Activated CD4-positive, alpha-beta T cell treated with anti-CD3 and anti-CD28 coated beads for 24 hours (primary cell): ENCODE results near the gene MROH2B.
"Not testable (repeated sequence)": the region's sequence is repeated elsewhere in the genome, so short reads cannot be mapped to it uniquely, and the experiment has no call there.

Source experiments
- DNase-seq, 2 donors: peaks; one replicate each; pipeline ENCODE4 v3.0.0-alpha.2; 2020; ENCODE audit warnings: low read depth in 2 of 2

The MROH2B gene

GRCh38 chr5:41022600-41022999 lies 48.5 kb downstream of the MROH2B start:
- DNase-seq: not testable (repeated sequence)

DNA sequence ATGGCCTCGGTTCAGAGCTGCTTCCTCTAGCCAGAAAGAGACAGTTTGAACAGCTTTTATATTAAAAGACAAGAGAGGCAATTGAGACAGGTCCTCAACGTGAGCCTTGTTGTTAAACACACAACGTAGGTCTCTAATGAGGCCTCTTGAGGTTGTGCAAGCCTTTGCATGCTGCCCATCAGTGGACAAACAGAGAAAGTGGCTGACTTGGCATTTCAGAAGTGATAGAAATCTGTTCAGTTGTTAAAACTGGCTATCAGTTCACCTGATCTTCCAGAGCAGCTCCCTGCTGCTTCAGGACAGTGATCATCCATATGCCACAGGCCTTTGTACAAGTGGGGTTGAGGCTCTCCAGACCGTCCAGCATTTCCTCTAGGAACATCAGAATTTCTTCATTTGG lies 58.8 kb downstream of the MROH2B start:
- no peak for DNase-seq

DNA sequence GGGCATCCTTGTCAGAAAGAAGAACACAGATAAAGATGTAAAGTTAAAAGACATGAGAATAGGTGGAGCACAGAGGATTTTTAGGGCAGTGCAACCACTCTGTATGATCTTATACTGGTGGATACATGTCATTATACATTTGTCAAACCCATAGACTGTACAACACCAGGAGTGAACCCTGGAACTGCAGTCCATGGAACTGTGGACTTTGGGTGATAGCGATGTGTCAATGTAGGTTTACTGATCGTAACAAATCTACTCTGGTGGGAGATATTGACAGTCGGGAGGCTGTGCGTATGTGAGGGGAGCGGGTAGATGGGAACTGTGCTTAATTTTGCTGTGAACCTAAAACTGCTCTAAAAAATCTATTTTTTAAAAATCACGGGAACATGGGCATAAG lies 60.6 kb downstream of the MROH2B start:
- no peak for DNase-seq

DNA sequence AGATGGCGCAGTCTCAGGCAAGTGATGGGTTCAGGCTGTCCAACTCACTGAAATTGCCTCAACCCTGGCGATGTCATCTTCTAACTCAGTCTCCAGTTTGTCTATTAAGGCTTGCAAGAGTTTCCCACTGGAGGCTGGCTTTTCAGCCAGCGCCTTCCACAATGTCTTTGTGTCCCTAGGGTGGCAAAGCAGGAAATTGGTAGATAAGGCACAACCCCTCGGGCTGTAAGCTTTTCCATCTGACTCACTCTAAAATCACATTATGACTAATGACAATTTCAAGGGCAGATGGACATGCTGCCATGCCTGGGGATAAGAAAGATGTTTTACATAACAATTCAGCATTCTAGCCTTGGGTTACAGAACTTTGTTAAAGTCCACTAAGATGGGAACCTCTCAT lies 61.9 kb downstream of the MROH2B start:
- DNase-seq: no peak

- no peak for DNase-seq
Measured at GRCh38 chr5:41004931-41005330, 66.2 kb downstream of the MROH2B start.

- no peak for DNase-seq
Measured at GRCh38 chr5:41003670-41004376, 67.3 kb downstream of the MROH2B start.

- no peak for DNase-seq
Measured at GRCh38 chr5:40999966-41000365, 71.2 kb downstream of the MROH2B start.

DNA sequence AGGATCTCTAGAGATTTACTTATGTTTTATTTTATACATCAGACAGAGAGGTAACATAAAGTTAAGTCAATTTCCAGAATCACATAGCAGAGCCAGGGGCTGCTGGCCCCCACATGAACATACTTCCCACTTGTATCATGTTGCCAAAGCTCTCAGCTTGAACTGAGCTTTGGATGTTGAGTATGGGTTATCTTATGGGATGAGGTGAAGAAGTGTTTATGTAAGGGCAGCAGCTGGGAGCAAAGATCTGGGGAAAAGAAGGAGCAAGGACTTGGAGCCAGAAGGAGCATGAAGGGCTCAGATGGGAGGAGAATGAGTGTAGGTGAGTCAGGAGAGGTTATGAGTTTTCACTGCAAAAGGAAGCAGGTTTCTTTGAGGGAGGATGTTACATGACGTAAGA lies 72.0 kb downstream of the MROH2B start:
- DNase-seq: no peak

DNA sequence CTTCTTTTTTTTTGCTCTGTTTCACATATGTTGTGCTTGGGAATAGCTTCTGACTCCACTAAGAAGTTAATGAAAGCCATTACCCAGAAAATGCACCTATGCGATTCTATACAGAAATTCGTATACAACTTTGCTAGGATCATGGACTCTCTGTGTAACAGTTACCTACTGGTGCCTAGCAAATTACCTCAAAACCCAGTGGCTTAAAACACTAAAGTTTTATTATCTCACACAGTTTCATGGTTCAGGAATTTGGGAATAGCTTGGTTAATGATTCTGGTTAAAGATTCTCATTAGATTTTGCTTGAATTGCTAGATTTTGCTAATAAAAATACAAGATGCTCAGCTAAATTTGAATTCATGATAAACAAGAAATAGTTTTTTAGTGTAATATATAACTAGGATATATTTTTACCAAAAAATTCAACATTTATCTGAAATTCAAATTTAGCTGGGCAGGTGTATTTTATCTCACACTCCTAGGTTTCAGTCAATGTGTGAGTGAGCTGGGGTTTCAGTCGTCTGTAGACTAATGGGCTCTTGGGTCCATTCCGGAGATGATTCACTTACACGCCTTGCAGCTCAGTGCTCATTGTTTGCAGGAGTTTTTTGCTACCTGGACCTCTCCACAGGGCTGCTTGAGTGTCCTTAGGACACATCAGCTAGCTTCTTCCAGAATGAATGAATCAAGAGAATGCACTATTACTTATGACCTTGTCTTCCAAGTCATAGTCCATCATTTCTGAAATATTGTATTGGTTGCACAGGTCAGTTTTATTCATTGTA lies 75.1 kb downstream of the MROH2B start:
- DNase-seq: no peak

DNA sequence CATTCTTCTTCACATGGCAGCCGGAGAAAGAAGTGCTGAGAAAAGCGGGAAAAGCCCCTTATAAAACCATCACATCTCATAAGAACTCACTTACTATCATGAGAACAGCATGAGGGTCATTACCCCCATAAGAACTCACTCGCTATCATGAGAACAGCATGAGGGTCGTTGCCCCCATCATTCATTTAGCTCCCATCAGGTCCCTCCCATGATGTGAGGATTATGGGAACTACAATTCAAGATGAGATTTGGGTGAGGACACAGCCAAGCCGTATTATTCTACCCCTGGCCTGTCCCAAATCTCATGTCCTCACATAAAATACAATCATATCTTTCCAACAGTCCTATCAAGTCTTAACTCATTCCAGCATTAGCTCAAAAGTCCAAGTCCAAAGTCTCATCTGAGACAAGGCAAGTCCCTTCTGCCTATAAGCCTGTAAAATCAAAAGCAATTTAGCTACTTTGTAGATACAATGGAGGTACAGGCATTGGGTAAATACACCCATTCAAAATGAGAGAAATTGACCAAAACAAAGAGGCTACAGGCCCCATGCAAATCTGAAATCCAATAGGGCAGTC lies 79.1 kb downstream of the MROH2B start:
- DNase-seq: no peak

DNA sequence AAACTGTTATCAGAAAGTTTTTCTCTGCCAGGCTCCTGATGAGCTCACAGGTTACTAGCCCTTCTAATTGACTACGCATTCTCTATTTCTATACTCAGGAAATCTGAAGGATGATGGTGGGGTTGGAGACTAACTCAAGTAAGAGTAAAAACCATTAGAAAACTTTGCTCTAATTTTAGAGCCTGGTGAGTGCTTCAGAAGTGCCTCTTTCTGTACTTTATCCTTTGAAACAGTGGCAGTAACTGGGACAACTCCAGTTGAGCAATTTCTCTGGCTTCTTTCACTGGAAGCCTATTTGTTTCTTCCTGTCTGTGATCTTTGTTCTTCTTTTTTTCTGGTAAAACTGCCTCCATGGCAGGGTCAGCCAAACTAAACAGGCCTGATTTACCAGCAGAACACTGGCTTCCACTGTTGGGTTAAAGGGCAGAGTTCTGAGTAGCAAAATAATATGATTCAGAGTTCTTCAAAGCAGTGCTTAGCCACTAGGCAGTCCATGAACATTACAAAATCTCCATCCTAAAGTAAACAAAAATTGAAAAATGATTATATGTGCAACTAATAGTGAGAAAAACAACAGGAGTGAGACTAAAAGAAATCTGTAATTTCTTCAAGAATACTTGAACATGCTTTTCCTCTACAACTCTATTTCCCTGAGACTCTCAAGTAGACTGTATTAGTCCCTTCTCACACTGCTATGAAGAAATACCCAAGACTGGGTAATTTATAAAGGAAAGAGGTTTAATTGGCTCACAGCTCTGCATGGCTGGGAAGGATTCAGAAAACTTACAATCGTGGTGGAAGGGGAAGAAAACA lies 79.8 kb downstream of the MROH2B start:
- no peak for DNase-seq

DNA sequence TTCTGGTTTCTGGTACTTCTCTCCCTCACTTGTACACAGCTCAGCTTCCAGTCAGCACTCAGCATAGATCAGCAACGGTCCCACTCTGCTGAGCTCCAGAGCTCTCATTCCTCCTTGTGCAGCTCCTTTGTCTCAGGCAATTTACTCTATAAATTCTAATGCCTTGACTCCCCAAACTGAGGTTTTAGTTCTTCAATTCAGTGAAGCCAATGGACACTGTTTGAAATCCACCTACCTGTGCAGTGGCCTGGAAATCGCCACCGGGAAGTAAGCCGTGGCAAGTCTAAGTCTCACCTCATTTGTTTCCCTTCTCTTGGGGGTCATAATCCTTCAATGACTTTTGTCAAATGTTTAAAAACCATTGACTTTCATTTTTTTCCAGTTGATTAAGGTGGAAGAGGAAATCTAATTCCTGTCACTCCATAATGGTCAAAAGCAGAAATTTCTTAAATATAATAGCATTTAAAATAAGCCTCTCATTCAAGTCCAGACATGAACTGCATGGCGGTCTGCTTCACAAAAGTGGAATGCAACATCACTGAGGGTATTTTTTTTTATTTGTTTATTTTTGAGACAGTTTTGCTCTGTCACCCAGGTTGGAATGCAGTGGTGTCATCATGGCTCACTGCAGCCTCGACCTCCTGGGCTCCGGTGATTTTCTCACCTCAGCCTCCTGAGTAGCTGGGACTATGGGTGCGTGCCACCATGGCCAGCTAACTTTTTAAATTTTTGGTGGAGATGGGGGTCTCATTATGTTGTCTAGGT lies 82.2 kb downstream of the MROH2B start:
- DNase-seq: no peak

DNA sequence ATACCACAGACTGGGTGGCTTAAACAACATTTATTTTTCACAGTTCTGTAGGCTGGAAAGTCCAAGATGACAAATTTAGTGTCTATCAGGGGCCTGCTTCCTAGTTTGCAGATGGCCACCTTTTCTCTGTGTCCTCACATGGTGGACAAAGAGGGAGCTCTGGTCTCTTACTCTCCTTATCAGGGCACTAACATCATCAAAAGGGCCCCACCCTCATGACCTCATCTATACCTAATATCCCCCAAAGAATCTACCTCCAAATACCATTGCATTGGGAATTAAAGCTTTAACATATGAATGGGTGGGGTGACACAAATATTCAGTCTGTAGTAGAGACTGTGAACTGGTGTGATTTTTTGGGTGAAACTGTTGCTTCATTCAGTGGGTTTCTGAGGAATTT lies 83.8 kb downstream of the MROH2B start:
- no peak for DNase-seq

GRCh38 chr5:40986666-40987065 lies 84.5 kb downstream of the MROH2B start:
- DNase-seq: no peak

DNA sequence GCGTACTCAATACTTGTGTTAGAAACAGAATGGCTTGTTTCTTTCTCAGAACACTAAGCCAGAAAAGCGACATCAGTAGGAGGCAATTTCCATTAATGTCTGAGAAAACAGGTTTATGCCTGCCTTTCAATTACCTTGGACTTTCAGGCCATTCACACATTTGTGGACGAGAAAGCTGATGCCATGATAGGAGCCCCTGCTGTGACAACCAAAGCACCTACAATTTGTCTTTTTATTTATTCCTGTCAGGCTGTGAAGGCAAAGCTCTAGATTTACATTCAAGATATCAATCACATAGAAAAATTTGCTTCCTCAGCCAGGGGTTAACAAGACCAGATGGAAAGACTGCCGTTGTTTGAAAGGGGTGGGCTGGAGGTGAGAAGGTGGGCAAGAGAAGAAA lies 85.6 kb downstream of the MROH2B start:
- DNase-seq: no peak

GRCh38 chr5:40984884-40985283 lies 86.3 kb downstream of the MROH2B start:
- DNase-seq: no peak

DNA sequence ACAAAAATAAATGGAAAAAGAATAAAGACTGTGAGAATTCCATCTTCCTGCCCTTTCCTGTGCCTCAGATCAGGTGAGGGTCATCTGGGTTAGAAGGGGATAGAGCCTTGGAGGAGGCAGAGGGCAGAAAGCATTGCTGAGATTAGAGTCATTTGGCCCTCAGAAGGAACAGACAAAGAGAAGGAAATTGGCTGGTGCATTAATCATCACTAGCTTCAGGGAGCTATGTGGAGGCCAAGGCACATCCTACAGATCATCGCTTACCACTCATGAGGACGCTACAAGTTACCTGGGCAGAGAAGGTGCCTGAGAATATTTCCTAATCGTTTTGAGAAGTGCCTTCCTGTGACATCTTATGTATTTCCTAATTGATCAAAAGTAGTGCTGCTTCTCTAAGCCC lies 87.4 kb downstream of the MROH2B start:
- DNase-seq: no peak

- DNase-seq: no peak
Measured at GRCh38 chr5:40981420-40981819, 89.7 kb downstream of the MROH2B start.

GRCh38 chr5:40976836-40977235 lies 94.3 kb downstream of the MROH2B start:
- DNase-seq: no peak

DNA sequence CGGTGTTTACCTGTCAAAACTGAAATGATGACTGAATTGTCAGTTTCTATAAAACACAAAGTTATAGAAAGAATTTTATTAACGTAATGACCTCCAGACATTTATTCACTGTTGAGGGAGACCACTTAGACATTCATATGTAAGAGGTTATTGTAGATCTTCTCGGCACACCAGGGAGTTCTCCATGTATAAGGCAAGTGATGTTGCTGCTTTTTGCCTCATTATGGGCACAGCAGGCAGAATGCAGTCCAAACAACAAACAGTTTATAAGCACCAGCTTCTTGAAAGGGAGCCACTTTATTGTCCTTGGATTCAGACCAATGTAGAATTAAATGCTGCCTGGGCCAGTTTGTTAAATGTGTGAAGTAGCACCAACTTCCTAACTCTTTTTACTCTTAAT lies 95.1 kb downstream of the MROH2B start:
- no peak for DNase-seq

- no peak for DNase-seq
Measured at GRCh38 chr5:40973364-40974004, 97.7 kb downstream of the MROH2B start.
